Glomerular visceral epithelial cell (primary cell): Measurements from ENCODE around the gene SELE.
"Not testable (repeated sequence)": the region's sequence is repeated elsewhere in the genome, so short reads cannot be mapped to it uniquely, and the experiment has no call there.

Source experiments
- DNase-seq: peaks from one replicate; pipeline ENCODE4 v3.0.0-alpha.2; 2016; ENCODE audit errors: extremely low spot score

The SELE gene

GRCh38 chr1:169722779-169723178 lies 11.1 kb downstream of the SELE start:
- DNase-seq: no peak

DNA sequence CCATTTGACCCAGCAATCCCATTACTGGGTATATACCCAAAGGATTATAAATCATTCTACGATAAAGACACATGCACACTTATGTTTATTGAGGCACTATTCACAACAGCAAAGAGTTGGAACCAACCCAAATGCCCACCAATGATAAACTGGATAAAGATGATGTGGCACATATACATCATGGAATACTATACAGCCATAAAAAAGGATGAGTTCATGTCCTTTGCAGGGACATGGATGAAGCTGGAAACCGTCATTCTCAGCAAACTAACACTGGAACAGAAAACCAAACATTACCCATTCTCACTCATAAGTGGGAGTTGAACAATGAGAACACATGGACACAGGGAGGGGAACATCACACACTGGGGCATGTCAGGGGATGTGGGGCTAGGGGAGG lies 18.8 kb downstream of the SELE start:
- not testable (repeated sequence) for DNase-seq

DNA sequence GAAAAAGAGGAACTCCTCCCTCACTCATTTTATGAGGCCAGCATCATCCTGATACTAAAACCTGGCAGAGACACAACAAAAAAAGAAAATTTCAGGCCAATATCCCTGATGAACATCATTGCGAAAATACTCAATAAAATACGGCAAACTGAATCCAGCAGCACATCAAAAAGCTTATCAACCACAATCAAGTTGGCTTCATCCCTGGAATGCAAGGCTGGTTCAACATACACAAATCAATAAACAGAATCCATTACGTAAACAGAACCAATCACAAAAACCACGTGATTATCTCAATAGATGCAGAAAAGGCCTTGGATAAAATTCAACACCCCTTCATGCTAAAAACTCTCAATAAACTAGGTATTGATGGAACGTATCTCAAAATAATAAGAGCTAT lies 20.8 kb downstream of the SELE start:
- DNase-seq: not testable (repeated sequence)

DNA sequence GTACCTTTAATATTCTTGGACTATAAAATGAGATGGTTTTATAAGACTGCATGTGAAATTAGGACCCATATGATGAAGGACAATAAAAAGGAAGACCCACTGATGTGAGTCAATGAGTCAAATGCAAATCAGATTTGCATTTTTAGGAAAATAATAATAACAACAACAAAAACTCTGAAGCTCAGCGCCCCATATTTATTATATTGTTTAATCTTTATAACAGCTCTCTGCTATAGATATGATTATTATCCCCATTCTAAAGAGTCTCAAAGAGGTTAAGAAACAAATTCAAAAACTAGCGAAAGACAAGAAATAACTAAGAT lies 21.6 kb downstream of the SELE start:
- no peak for DNase-seq

DNA sequence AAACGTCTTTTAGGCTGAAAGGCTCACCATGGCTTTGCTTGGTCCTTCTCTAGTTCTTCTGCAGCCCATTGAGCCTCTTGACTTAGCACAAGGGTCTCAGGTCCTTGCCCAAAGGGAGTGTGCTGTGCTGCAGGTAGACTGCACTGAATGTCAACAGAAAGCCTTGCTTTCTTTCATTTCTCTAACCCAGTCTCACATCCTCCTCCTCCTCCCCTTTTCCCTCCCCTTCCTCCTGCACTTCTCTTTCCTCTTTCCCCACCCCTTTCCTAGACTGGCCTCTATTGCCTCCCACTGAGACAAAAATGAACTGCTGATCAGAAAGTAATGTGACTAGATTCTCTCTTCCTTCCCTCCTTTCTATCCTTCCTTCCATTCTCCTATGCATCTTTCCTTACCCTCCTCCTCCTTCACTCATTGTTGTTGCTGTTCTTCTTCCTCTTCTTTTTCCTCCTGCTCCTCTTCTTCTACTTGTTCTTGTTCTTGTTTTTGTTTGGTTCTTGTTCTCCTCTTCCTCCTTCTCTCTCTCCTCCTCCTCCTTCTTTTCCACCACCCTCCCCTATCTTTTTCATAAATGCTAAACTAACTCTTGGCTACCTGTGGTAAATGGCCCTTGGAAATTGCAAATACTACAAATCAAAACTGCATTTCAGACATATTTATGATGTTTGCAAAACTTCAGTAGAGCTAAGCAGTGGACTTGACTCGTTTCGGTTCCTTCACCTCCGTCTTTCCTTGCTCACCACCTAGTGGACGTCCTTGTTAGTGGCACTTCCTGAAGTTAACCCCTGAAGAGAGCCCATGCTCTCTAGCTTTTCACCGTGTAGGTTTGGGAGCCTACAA lies 22.2 kb downstream of the SELE start, which contains the start of gene SELL:
TSS of gene SELL (minus strand) at position 152 of the 840 bp plus-strand sequence. CDS start at position 30, 122 bp downstream.
- peak; percentile 62 for DNase-seq

- no peak for DNase-seq
Measured at GRCh38 chr1:169708647-169709046, 25.2 kb downstream of the SELE start.

DNA sequence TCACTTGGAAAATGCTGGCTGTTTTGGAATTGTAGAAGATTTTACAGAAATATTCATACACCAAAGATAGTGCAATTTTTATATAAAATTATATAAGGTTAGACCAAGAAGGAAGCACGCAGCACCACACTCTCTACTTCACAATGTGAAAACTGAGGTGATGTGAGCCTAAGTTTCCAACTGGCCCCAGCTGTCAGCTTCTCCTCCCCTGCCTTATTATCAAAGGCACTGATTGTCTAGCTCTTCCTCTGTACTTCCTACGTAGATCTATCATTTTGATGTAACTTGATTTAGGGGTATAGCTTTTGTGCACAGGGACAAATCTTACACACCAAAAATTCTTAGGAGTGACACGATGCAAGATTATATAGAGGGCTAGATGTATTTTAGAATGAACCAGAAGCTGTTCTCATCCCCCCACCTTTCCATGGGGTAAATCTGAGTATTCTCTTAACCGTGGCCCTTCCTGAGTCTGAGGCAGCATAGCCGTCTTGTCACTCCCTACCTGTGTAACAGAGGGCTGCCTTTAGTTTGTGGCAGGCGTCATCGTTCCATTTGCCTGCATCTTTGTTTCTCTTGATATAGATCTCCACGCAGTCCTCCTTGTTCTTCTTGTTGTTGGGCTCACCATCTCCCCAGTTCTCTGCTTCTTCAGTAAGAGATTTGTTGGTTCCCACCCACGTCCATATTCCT lies 25.8 kb downstream of the SELE start:
- DNase-seq: no peak

GRCh38 chr1:169704797-169705196 lies 29.1 kb downstream of the SELE start:
- DNase-seq: no peak

DNA sequence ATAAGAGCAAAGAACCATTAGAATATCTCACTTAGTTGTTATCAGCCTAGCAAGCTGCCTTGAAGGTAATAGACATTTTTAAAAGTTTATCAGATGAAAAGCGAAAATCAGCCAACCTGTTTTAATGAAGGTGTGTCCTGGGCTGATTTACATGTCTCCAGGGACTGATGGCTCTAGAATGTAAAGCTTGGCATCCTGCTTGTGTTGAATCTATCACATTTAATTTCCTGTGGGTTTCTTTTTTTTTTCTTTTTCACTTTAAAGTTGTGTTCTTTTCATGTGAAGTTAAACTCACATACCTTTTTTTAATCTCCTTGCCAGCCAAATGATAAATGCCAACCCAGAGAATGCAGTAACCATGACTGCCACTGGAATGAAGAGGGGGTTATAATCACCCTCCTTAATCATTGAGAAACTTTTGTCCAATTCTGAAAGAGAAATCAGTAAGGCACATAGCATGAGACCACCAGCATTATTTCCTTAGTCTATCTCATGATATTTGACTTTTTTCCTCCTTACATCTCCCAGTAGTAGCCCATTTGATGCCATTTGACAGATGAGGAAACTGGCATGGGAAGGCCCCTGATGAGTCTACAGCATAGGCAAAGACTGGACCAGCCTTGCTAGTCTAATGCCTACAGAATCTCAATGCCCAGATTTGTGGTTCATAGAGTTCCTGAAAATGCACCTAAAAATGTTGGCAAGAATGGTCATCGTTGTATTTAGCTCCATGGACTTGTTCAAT lies 32.4 kb downstream of the SELE start:
- DNase-seq: no peak

DNA sequence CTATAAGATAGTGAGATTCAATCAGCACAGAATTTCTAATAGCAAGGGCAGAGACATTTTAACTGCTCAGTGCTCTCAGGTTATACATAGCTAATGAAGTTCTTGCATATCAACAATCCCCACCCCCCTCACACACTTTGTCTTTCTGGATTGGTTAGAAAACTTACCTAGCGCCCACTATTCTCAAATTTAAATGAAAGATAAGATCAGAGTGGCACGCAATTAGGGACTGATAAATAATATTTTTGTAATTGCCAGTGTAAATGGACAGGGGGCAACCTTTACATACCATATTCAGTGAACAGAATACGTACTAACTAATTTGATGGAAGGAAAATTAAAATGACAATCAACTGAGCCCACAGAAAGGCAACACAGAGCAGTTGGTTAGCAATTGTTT lies 34.2 kb downstream of the SELE start:
- DNase-seq: no peak

GRCh38 chr1:169698976-169699375 lies 34.9 kb downstream of the SELE start:
- no peak for DNase-seq

GRCh38 chr1:169697755-169698154 lies 36.1 kb downstream of the SELE start:
- DNase-seq: no peak

DNA sequence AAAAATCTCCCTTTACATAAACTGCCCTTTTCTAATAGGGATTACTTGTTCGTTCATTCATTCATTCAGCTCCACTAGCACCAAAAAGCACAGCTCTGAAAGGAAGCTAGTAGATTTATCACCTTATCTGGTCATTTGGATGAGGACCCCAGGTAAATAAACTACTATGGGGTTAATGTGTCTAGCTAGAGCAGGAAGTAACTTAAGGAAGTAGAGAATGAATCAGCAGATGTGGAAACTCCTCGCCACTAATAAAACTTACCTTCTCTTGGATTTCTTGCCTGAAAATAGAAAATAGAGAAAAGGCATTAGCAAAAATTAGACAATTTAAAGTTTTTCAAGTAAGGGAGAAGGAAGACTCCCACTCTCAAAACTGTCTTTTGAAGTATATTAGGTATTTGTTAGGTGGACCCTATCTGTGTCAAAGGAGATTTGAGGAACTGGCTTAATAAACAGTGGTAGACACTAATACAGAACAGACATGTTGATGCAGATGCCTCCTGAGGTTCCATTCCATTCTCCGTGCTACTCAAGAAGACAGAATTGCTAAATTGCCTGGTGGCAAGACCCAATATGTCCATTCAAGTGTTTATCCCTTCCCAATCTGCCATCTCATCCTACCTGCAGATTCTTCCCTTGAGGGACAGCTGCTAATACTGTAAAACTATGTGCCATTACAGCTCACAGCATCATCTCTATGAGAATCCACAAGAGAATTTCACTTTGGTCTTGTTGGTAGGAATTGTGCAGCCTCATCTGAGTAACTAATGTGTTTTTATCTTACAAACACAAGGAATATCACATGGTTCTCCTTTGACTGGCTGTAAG lies 37.4 kb downstream of the SELE start:
- no peak for DNase-seq

DNA sequence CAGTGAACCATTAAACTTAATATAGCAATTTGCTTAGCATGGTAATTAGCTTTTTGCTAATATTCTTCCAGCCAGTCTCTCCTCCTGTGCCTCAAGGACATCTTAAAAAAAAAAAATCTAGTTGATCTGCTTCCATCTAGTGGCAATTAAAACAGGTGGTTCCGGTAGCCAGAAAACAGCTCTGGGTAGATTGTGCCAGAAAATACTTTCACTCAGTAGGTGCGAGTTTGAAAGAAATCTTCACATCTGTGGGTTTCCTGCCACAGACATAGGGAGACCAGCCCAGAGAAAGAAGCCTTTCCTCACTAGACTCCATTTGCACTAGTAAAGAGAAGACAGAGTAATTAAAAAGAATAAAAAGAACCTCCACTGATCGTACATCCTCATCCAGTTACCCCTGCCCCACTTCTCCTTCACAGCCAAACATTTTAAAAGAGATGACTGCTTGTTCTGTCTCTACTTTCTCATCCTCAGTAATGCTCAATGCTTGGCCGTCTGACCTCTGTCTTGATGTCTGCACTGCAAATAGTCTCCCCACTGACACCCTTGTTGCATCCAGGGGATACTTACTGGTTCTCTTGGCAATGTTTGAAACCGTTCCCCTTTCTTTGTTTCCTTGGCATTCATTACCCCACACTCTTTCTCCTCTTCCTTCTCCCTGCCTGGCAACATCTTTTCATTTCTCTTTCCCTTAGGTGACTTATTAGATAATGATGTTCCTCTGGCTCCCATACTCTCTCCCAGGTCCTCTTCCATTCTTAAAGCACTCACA lies 39.4 kb downstream of the SELE start:
- no peak for DNase-seq

DNA sequence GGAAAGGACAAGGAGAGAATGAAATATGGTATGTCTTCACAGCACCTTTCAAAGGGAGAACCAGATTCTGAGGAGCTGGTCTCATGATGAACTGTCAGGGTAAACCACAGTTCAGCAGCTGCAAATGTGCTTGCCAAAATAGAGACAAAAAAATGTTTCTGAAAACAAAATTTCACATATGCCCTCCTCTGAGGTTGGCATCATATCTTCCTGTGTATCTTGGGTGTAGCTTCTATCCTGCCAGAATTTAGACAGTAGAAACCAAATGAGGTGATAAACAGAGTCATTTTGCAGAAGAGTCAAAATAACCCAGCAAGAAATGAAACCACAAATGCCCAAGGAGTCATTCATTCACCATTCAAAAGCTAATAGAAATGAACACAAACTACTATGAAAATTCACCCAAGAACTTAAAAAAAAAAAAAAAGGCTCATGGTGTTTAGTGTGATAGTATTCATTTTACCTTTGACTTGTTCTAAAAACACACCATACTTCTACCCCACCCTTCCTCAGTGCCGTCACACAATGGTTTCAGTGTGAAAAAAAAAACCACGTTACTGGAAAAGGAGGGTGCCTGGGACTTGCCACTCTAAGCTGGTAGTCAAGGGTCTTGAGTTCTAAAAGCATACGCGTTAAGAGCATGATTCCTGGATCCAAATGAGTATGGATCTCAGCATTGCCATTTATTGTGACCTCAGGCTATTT lies 41.0 kb downstream of the SELE start:
- DNase-seq: no peak

GRCh38 chr1:169690489-169690888 lies 43.4 kb downstream of the SELE start:
- DNase-seq: no peak

GRCh38 chr1:169689395-169689794 lies 44.5 kb downstream of the SELE start:
- DNase-seq: no peak

- DNase-seq: not testable (repeated sequence)
Measured at GRCh38 chr1:169688377-169688776, 45.5 kb downstream of the SELE start.

- DNase-seq: no peak
Measured at GRCh38 chr1:169683661-169684060, 50.2 kb downstream of the SELE start.

DNA sequence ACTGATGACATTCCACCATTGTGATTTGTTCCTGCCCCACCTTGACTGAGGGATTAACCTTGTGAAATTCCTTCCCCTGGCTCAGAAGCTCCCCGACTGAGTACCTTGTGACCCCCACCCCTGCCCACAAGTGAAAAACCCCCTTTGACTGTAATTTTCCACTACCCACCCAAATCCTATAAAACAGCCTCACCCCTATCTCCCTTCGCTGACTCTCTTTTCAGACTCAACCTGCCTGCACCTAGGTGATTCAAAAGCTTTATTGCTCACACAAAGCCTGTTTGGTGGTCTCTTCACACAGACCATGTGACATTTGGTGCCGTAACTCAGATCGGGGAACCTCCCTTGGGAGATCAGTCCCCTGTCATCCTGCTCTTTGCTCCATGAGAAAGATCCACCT lies 50.7 kb downstream of the SELE start:
- not testable (repeated sequence) for DNase-seq
